ES-I3 (cell line): ENCODE measurements around the gene OR10AD1.

ENCODE experiments used
- H3K36me3 ChIP-seq: 2 replicates; pipeline ENCODE4 v1.6.1; 2013; ENCODE audit warnings: mild to moderate bottlenecking, low read length, control low read depth, moderate library complexity; ENCODE audit not compliant: insufficient read depth
- H3K4me1 ChIP-seq: 2 replicates; pipeline ENCODE4 v1.6.1; 2013; ENCODE audit warnings: mild to moderate bottlenecking, control low read depth, low read length; ENCODE audit not compliant: insufficient read depth
- H3K9ac ChIP-seq: 2 replicates; pipeline ENCODE4 v1.6.1; 2013; ENCODE audit warnings: low read depth, mild to moderate bottlenecking, low read length, moderate library complexity
- H3K9me3 ChIP-seq: 2 replicates; pipeline ENCODE4 v1.6.1; 2013; ENCODE audit warnings: mild to moderate bottlenecking, low read length, moderate library complexity; ENCODE audit not compliant: control insufficient read depth, insufficient read depth

Gene OR10AD1

GRCh38 chr12:48183876-48184548 is 19.1 kb downstream of the OR10AD1 start:
- H3K9me3 ChIP-seq, result no peaks in the 10 kb centered on the region
- no peaks in the 10 kb centered on the region for H3K36me3 ChIP-seq
- peak overlapping the region; percentile 49 for H3K9ac ChIP-seq
- H3K4me1 ChIP-seq, result peaks cover 9% of the 10 kb centered on the region; the same call in 1 of the 2 replicates

GRCh38 chr12:48183091-48183875 is 19.8 kb downstream of the OR10AD1 start, which contains the start of gene CCDC184:
TSS of gene CCDC184 (plus strand) at chr12:48183644. CDS start at chr12:48184123, 479 bp downstream.
- H3K9me3 ChIP-seq, result no peaks in the 10 kb centered on the region
- H3K36me3 ChIP-seq, result no peaks in the 10 kb centered on the region
- peak within 1 kb of the TSS; percentile 49 for H3K9ac ChIP-seq
- H3K4me1 ChIP-seq, result peaks cover 9% of the 10 kb centered on the region; the same call in 1 of the 2 replicates

- Histone ChIP-seq H3K9ac (peak overlapping the region; percentile 49; the same call in 1 of the 2 replicates), H3K36me3 (no peaks in the 10 kb centered on the region), H3K9me3 (no peaks in the 10 kb centered on the region), H3K4me1 (peaks cover 9% of the 10 kb centered on the region; the same call in 1 of the 2 replicates)
These were observed 20.5 kb downstream of the OR10AD1 start for GRCh38 chr12:48182631-48183030.

- peaks cover 13% of the 10 kb centered on the region; the same call in 1 of the 2 replicates for H3K4me1 ChIP-seq
- no peak overlapping the region for H3K9ac ChIP-seq
- no peaks in the 10 kb centered on the region for H3K9me3 ChIP-seq
- no peaks in the 10 kb centered on the region for H3K36me3 ChIP-seq
These were observed 22.1 kb downstream of the OR10AD1 start for GRCh38 chr12:48180857-48181495.

GRCh38 chr12:48180424-48180823 is 22.7 kb downstream of the OR10AD1 start:
- Histone ChIP-seq H3K4me1 (peaks cover 11% of the 10 kb centered on the region; the same call in 1 of the 2 replicates), H3K9ac (no peak overlapping the region)

GRCh38 chr12:48179466-48179865 is 23.6 kb downstream of the OR10AD1 start:
- no peaks in the 10 kb centered on the region for H3K9me3 ChIP-seq
- H3K9ac ChIP-seq, result no peak overlapping the region
- H3K36me3 ChIP-seq, result no peaks in the 10 kb centered on the region
- peaks cover 9% of the 10 kb centered on the region; the same call in 1 of the 2 replicates for H3K4me1 ChIP-seq

More at GRCh38 chr12:48180424-48180823, 22.7 kb downstream of the OR10AD1 start:
- no peaks in the 10 kb centered on the region for H3K9me3 ChIP-seq
- H3K36me3 ChIP-seq, result no peaks in the 10 kb centered on the region

- H3K9me3 ChIP-seq, result no peaks in the 10 kb centered on the region
- H3K4me1 ChIP-seq, result peaks cover 9% of the 10 kb centered on the region; the same call in 1 of the 2 replicates
- H3K9ac ChIP-seq, result no peak overlapping the region
- no peaks in the 10 kb centered on the region for H3K36me3 ChIP-seq
These were observed 25.1 kb downstream of the OR10AD1 start for GRCh38 chr12:48177982-48178381.

- Histone ChIP-seq H3K9ac (no peak overlapping the region), H3K4me1 (peaks cover 9% of the 10 kb centered on the region; the same call in 1 of the 2 replicates), H3K36me3 (no peaks in the 10 kb centered on the region), H3K9me3 (no peaks in the 10 kb centered on the region)
These were observed 26.7 kb downstream of the OR10AD1 start for GRCh38 chr12:48176417-48176751.

- Histone ChIP-seq H3K9me3 (no peaks in the 10 kb centered on the region), H3K36me3 (no peaks in the 10 kb centered on the region), H3K4me1 (peaks cover 9% of the 10 kb centered on the region; the same call in 1 of the 2 replicates), H3K9ac (peak overlapping the region; percentile 7; the same call in 1 of the 2 replicates)
These were observed 27.3 kb downstream of the OR10AD1 start for GRCh38 chr12:48175613-48176416.

- H3K9ac ChIP-seq, result no peak overlapping the region
- no peaks in the 10 kb centered on the region for H3K36me3 ChIP-seq
- no peaks in the 10 kb centered on the region for H3K4me1 ChIP-seq
- no peaks in the 10 kb centered on the region for H3K9me3 ChIP-seq
These were observed 34.1 kb downstream of the OR10AD1 start for GRCh38 chr12:48169011-48169410.

- Histone ChIP-seq H3K4me1 (no peaks in the 10 kb centered on the region), H3K36me3 (no peaks in the 10 kb centered on the region), H3K9me3 (no peaks in the 10 kb centered on the region), H3K9ac (no peak overlapping the region)
These were observed 37.8 kb downstream of the OR10AD1 start for GRCh38 chr12:48165089-48165981.

GRCh38 chr12:48164451-48164850 is 38.6 kb downstream of the OR10AD1 start:
- Histone ChIP-seq H3K36me3 (no peaks in the 10 kb centered on the region), H3K9me3 (no peaks in the 10 kb centered on the region), H3K9ac (no peak overlapping the region), H3K4me1 (no peaks in the 10 kb centered on the region)

GRCh38 chr12:48163150-48163747 is 39.8 kb downstream of the OR10AD1 start:
- Histone ChIP-seq H3K36me3 (no peaks in the 10 kb centered on the region), H3K9me3 (no peaks in the 10 kb centered on the region), H3K4me1 (no peaks in the 10 kb centered on the region), H3K9ac (no peak overlapping the region)
